ENCODE data around the gene HTRA3.

DNA sequence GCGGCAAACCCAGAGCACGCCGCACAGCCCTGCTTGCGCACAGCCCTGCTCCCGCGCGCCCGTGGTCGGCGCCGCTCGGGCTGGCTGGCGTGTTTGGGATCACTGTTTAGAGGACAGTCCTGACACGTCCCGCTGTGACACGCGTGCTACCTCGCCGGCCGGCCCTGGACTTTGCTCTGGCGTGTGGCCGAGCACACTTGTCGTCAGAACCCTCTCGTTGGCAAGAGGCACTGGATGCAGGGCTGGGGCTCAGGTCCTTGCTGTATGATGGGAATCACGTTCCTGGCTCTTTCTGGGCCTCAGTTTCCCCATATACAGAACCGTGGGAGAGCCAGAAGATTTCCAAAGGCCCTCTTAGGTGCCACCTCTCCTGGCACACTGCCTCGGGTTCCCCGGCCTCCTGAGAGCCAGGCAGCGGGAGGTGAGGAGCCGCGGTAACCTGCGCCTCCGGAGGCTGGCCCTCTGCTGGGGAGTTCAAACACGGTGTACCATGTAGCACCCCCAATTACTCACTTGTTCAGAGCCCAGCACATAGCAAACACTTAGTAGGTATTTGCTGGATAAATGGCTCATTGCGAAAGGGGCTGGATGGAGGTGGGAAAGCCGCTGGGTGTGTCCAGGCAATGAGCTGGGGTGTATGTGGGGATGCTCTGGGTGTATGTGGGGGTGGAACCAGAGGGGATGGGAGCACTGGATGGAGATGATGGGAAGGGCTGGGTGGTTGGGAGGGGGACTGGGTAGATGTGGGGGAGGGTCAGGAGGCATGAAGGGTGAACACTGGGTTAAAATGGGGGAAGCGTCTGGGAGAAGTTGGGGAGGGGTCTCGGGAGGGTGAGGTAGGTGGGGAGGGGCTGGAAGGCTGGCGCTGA, 76.6 kb downstream of the HTRA3 start:
- TF ChIP-seq YY1 (IDR thresholded peaks at IDR 0.05; ENCODE audit: insufficient read depth, insufficient read length) (no peak), ZNF274 (IDR thresholded peaks at IDR 0.05; ENCODE audit: low read depth, low read length) (no peak), SUZ12 (IDR thresholded peaks at IDR 0.05; ENCODE audit: extremely low read depth, insufficient read depth, insufficient read length) (no peak)

Measured in NT2/D1 (cell line).